AG10803 (cell line): ENCODE measurements around the gene MYOC.

Experiments used
- DNase-seq: peaks from one replicate; pipeline ENCODE4 v3.0.0; 2010; ENCODE audit warnings: low read depth
- H3K4me3 ChIP-seq: 2 replicates; pipeline ENCODE4 v1.5.1; 2011; ENCODE audit warnings: mild to moderate bottlenecking, low read length, control low read depth
- TF ChIP-seq, protein P1 (sequence below): conservative IDR thresholded peaks from 2 replicates; pipeline ENCODE4 v1.5.1; 2011; ENCODE audit warnings: mild to moderate bottlenecking, low read length, control low read depth, inconsistent platforms

The MYOC gene

DNA sequence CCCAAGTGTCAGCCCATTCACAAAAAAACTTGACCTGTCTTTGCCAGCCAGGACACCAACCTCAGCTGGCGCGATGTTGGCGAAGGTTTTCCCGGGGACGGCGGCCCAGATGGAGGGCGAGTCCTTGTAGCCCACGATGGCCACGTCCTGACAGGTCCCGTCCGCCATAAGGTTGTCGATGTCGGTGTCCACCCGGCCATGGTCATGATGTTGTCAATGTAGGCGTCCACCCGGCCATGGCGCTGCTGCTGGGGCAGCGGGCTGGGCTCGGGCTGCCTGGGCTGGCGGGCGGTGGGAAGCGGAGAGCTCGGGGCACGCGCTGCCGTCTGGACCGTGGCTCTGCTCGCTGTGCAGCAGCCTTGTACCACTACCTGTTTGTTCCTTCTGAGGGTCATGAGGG is 18.3 kb upstream of the MYOC start:
- TF ChIP-seq, protein P1, sequence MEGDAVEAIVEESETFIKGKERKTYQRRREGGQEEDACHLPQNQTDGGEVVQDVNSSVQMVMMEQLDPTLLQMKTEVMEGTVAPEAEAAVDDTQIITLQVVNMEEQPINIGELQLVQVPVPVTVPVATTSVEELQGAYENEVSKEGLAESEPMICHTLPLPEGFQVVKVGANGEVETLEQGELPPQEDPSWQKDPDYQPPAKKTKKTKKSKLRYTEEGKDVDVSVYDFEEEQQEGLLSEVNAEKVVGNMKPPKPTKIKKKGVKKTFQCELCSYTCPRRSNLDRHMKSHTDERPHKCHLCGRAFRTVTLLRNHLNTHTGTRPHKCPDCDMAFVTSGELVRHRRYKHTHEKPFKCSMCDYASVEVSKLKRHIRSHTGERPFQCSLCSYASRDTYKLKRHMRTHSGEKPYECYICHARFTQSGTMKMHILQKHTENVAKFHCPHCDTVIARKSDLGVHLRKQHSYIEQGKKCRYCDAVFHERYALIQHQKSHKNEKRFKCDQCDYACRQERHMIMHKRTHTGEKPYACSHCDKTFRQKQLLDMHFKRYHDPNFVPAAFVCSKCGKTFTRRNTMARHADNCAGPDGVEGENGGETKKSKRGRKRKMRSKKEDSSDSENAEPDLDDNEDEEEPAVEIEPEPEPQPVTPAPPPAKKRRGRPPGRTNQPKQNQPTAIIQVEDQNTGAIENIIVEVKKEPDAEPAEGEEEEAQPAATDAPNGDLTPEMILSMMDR, result no peak
- no peak for DNase-seq
- H3K4me3 ChIP-seq, result no peak overlapping the region

DNA sequence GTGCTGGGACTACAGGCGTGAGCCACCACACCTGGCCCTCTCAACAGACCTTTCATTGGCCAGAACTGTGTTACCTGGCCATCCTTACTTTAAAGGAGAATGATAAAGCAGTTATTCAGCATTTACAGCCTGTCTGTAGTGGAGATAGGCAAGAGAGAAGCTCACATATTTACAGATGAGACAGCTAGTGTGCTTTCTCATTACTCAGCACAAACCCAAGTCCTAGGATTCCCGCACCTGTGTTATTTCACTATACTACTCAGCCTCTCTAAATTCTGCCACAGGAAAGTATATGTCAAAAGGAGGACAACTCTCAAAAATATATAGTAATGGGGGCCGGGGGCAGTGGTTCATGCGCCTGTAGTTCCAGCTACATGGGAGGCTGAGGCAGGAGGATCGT is 15.9 kb upstream of the MYOC start:
- DNase-seq, result no peak
- H3K4me3 ChIP-seq, result no peak overlapping the region
- TF ChIP-seq, protein P1, result no peak

DNA sequence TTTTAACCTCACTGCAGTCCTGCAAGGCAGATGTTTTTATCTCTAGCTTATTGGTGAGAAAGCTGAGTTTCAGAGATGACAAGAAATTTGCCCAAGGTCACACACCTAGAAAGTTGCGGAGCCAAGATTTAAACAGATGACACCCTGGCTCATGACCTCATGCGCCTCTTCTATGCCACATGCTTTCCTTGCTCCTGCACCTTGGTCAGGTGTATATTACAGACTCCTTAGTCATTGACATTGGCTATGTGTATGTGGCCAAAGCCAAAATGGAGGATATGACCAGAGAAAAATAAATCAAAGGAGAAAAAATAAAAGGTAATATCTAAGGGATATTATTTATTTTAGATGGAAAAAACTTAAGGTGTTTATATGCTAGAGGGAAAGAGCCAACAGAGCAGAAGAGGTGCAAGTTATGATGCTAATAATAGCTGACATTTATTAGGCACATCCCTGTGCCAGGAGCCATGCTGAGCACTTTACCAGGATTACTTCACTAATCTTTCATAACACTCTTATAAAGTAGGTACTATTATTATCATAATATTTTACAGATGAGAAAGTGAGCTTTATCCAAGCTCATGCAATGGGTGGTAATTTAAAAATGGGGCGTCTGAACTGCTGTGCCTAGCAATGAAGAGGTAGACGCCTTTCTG is 13.8 kb upstream of the MYOC start:
- H3K4me3 ChIP-seq, result no peak overlapping the region
- TF ChIP-seq, protein P1, result no peak
- no peak for DNase-seq

DNA sequence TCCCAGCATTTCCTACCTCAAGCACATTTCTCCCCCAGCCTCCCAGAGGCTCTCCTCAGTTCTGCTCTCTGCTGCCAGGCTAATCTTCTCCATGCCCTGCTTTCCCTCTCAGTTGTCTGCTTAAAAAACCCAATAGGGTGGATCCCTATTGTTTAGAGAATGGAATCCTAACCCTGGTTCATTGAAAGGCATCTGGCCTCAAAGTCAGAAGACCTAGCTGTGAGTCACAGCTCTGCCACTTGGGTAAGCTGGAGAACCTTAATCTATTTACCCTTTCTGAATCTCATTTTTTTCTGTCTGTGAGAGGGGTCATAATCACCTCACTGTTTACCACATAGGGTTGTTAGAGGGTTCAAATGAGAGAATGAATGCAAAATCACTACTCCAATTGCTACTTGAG is 12.5 kb upstream of the MYOC start:
- no peak overlapping the region for H3K4me3 ChIP-seq
- TF ChIP-seq, protein P1, result no peak
- DNase-seq, result peak; percentile 38

DNA sequence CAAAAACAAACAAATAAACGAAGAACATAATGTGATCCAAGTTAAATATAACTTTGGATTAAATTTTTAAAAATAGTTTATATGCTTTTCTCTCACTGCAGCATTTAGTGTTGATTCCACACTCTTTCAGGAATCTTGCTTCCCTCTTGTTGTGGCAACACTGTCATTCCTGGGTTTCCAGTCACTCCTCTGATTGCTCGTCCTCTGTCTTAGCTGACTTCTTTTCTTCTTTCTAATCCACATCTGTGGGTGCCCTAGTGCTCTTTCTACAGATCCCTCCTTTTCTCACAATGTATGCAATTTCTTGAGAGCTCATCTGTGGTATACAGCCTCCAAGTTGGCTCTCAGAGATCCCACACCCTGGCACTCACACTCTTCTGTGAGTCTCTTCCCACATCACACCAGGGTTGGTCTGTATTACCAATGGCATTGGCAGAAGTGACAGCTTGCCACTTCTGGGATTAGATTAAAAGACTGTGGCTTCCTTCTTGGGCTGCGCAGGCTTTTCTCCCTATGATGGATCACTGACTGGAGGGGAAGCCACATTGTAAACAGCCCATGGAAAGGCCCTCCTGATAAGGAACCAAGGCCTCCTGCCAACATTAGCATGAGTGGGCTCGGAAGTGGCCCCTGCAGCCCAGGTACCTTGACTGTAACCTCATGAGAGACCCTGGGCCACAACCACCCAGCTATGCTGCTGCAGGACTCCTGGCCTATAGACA is 11.5 kb upstream of the MYOC start:
- H3K4me3 ChIP-seq, result no peak overlapping the region
- TF ChIP-seq, protein P1, result no peak
- peak; percentile 65 for DNase-seq

DNA sequence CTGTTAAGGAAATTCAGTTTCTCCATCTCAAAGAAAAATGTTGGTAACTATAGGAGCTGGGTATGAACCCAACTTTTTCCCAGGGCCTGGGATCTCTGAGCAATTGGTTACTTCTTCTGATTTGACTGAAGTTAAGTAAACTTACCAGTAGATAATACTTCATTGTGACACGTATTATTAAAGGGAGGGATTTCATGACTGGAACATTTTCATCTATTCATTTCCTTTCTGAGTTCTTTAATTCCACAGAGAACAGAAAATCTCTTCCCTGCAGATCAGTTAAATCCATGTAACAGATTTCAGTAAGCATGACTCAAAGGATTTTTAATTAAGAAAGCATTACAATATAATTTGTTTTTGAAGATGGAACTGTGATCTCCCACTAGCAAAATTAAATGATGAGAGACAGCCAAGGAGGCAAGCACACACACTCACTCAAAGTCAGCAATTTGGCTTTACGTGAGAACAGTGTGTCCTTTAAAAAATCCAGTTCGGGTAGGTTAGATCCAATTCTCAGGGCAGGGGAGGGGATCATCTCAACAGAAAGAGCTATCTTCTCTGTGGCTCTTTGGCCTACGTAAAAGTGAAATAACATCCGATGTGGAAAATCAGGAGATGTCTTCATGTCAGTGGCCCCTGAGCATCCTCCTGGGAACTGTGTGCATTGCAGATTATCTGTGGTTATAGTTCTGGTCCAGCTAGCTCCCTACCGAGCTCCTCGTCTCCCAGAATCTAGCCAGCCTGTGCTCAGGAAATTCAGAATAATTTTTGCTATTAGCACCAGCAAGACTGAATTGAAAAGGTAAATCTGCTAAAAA is 10.8 kb upstream of the MYOC start:
- H3K4me3 ChIP-seq, result no peak overlapping the region
- DNase-seq, result no peak
- TF ChIP-seq, protein P1, result no peak
